G401.6 (cell line): ENCODE measurements around the gene DCBLD2.

Experiments
- FAIRE-seq: peaks from 2 replicates; lab custom pipeline; 2012; peaks lifted over from hg19 to GRCh38; lab: Jason Lieb, UNC

DCBLD2 gene

DNA sequence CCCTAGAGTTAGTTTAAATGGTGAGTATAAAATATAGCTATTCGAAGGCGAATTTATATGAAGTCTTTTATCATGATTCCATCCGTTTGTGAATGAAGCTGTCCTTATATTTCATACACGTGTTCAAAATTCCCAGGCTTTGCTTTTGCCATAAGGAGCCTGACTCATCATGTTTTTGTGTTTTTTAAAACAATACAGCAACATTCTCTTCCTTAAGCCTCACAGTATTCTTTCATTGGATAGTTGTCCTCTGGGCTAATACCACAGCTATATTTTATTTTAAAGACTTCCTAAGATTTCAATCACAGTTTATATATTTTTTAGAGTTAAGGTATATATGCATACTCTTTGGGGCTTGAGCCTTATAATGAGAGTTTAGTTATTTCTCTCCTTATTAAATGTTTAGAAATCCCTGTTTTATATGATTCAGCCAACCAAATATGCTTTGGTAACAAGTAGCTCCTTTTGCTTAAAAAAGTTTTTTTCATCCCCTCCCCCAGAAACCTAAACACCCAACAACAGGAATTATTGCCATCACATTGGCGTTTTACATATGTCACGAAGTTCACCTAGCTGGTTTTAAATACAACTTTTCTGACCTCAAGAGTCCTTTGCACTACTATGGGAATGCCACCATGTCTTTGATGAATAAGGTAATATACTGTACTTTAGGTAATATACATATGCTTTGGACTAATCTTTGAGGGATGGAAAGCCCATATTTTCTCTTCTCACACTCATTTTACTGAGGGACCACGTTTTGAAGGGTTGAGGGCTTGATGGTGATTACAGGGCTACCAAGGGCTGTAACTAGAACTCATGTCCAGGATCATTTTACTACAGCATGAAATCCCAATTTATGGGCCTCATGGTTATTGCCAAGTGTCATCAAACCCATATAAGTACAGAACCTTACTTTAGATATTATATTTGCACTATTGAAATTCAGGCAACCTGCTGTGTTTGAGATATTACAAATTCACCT is 109.9 kb downstream of the DCBLD2 start:
- no peak for FAIRE-seq

DNA sequence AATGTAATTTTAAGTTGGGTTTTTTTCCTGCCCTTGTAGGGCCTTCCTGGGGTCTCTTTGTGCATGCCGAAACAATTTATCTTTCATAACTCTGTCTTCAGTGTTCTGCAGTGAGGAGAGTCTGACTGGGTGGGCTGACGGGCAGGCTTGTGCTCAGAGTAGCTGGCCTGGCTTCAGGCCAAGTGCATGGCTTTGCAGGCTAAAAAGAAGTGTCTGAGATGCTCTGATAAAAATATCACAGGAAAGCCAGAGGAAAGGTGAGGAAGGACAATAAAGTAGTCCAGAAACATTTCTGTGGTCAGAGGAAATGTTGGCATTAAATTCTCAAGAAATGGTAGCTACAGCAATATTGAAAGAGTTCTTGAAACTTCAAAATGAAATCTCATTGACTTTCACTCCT is 112.8 kb downstream of the DCBLD2 start:
- no peak for FAIRE-seq

DNA sequence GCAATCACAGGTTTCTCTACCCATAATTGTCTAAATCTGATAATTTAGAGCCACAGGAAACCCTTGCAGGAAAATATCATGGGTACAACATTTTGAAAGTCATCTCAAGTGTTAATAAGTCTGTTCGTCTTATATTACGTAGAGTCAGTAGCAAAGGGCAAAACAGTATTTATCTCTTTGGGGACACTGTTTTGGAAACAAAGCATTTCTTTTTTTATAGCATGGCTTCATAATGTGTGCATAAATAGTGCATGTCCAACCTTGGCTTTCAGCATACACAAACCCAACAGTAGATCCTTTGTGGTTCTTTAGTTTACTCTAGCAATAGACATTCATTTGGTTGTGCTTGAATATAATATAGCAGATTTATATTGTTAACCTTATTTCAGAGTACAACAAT is 114.3 kb downstream of the DCBLD2 start:
- FAIRE-seq: no peak

DNA sequence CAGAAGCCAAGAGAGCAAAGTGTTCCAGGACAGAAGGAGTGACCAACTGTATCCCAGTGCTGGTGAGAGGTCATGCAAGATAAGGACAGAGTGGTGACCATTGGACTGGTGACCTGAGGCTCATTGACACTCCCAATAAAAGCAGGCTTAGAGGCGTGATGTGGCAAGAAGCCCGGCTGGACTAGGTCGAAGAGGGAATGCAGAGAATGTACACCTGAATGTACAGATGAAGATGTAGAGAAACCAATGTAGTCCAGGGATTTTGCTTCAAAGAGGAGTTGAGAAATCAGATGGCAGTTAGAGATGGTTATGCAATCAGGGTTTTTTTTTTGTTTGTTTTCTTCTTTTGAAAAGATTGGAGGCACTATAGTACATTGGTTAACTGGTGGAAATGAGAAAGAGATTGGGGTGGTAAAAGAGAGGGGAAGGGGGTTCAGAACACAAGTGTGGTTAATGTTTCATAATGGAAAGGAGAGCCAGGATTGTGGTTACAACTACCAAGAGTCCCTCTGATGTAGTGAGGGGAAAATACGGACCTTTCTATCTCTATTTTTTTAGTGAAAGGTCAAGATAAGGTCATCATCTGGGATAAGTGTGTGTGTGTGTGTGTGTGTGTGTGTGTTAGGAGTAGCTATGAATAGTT is 115.0 kb downstream of the DCBLD2 start:
- FAIRE-seq: no peak

DNA sequence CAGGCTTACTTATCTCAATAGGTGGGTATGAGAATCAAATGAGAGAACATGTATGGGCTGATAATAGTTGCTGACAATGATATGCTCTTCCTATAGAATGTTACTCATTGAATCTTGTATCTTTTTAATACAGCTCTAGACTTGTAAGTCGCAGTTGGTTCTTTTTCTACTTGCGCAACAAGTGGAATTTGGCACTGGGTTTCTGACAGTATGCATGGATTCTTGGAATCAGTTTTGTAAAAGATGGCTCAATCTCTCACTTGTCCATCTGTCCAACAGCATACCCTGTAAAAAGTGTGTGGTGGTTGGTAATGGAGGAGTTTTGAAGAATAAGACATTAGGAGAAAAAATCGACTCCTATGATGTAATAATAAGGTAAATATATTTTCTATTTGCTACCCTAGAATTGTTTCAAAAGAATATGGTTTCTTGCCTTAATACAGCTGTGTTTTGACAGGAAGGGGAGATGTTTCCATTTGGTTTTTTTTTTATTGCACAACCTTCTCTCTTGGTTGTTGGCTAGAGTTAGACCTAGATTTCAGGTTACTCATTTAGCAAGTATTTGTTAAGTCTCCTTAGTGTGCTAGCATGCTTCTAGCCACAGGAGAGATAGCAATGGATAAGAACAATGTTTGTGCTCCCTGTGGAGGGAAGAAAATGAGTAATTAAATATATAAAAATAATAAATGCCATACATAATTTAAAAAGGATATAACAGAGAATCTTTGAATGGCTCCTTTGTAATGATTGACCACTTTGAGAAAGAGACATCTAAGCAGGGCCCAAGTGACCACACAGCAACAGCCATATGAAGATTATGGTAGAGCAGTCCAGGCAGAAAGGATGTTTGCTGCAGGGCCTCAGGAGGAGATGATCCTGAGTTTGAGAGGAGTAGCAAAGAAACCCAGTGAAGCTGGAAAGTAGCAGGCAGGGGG is 116.6 kb downstream of the DCBLD2 start:
- no peak for FAIRE-seq

DNA sequence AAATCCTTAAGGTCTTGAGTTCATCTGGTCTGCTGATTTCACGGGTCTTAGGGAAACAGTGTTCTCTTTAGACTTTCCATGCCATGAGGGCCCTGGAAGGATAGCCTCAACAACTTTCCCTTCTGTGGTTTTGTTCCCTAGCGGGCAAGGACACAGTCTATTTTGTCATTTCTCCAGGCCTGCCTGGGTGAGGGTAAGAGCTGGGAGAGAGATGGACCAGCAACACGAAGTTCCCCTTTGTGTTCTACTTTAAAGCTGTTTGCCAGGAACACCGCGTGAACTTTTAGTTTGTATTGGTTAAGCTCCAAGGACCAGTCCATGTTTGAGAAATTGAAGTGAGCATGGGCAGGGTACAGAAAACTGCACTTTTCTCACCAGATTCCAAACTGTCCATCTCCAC is 117.5 kb downstream of the DCBLD2 start:
- no peak for FAIRE-seq

DNA sequence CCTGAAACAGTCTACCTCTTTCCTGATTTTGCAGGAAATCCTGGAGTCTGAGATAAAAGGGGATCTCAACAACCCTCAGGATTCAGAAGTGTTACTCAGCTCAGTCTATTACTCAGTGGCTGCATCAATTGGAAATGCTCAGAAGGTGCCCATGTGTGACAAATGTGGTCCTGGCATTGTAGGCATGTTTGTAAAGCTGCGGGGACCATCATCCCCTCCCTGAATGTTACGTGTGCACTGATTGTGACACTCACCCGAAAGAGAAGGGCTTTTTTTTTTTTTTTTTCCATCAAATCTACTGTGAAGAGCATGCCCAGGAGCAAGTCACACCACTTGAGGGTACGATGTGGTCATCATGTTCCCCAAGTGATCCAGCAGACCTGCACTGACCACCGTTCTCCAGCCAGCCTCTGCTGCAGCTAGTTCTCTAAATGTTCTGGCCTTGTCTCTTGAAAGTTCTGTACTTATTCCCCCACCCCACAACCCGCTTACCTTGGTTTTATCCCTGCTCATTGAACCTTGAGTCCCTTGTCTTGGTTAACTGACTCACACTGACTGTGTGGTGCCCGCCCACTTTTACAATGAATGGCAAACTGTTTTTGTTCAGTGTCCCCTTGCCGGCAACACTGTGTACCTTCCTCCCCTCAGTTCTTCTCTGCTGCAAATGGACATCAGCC is 118.5 kb downstream of the DCBLD2 start:
- FAIRE-seq: no peak

DNA sequence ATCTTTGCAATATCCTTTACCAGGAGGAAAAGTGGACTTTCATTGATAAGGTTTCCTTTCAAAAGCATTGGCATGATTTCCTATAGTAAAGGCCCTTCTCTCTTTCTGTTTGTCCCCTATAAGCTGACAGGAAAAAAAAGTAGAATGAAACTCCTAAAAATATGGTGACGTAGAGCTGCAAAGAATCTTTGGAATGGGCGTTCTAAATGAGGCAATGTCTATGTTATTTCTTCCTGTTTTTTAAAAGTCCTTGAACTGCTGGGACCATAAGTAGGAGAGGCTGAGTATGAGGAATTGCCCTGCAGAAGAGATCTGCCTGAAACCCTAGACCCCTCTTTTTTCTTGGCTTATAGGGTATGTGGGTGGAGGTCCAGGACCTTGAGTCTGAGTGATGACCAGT is 121.2 kb downstream of the DCBLD2 start:
- no peak for FAIRE-seq

DNA sequence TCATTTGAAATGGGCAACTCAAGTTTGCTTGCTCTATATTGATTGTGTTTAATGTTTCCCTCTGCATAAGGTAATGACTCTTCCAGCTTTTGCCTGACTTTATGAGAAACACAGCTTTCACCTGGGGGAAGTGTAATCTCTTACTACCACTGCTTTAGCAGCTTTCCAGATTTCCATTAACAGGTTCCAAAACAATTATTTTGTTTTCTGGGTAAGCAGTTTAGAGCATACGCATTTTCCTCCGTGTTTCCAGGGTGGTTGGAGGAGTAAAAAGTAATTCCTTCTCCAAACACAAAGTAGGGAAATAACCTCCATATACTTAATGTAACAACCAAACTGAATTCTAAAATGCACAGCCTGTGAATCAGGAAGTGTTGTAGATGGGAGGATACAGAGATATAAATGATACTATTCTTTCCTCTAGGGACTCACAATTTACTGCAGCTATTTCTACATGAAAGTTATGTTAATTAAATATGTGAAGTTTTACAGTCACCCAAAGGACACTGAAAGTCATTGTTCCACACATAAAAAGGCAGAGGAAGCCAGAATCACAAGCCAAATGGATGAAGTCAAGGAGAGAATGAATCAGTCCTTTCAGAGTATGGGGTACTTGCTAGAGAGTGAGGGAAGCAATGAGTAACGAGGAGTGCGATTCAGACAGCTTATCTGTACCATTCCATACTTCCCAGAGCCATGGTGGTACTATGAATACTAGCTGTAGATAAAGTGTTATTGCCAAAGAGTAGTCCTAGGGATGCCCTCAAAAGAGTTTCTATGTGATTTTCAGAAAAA is 121.8 kb downstream of the DCBLD2 start:
- FAIRE-seq: no peak

DNA sequence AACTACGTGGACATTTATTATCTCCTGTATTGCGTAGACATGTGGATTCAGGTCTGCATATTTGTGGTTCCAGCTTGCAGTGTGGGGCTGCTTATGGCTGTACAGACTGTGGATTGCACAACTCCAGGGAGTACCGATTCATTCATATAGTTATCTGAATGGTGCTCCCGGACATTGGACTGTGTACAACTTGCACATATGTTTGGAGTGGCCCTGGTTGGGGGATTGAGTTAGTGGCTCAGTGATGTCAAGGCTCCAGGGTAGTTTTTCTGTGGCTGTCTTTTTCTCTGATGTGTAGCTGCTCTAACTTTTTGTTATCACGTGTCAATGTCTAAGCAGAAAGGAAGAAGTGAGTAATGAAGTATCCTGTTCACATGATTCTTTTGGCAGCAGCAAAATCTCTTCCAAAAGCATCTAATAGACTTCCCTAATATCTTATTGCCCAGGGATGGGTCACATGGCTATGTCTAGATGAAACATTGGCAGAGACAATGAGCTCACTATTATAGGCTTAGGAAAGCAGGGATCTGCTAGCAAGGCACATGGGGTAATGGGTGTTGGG is 122.6 kb downstream of the DCBLD2 start:
- no peak for FAIRE-seq

DNA sequence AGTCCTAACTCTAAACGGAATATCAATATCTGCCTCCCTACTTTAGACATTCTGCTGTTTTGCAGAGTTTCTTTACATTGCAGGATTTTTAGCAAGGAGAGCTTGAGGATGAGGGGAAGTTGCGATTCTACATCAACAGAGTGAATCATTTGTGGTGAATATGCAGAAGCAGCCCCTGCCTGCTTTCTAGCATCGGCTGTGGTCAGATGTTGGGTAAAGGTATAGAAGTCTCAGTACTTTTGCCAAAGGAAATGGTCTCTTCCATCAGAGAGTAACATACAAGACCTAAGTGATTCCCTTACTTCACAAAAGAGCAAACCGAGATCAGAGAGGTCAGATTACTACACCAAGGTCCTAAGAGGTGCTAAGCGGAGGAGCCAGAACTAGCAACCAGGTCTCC is 123.1 kb downstream of the DCBLD2 start:
- FAIRE-seq: no peak

DNA sequence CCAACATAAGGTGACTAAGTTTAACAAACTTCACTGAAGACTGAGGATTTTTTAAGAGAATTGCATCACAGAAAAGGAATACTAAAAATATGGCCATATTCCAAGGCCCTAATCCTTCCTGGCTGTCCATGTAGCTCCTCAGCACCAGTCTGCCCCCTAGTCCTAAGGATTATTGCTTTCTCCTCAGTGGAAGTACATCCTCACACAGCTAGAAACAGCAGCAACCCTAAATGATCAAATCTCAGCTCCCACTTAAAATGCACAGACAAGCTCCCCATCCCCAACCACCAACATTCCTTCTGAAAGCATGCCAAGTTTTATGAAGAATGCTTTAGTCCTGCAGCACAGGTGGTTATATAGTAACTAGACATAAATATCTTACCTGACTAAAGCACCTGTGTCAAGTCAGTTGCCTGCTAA is 123.7 kb downstream of the DCBLD2 start:
- no peak for FAIRE-seq

DNA sequence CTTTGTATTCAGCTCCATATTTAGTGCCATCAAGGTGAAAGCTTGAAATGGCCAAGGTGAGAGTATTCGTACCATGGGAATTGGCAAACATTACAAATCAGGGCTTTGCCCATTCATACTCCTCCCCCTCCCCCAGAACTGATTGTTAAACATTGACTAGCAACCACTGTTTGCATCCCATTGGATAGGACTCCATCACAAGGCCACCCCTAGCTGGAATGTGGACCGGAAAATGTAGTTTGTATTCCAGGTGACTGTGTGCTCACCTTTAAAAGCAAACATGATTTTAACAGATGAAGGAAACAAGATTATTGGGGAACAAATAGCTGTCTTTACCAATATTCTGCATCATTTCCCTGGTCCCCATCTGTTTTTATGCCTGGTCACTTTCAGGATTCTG is 124.2 kb downstream of the DCBLD2 start:
- FAIRE-seq: no peak

DNA sequence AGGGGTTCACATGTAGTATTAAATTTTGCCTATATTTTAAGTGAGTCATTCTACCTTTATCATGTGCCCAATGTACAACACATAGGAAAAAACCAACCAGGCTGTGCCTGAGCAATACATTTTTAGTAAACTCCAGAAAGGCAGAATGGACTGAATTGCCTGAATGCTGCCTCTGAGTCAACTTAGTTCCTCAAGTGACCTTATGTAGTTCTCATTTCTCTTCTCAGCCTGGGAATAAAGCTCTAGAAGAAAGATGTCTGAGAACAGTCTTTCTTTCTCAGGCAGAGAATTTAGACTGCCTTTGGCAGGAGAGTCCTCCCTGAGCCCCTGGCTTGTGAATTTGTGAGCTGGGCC is 125.4 kb downstream of the DCBLD2 start:
- no peak for FAIRE-seq

DNA sequence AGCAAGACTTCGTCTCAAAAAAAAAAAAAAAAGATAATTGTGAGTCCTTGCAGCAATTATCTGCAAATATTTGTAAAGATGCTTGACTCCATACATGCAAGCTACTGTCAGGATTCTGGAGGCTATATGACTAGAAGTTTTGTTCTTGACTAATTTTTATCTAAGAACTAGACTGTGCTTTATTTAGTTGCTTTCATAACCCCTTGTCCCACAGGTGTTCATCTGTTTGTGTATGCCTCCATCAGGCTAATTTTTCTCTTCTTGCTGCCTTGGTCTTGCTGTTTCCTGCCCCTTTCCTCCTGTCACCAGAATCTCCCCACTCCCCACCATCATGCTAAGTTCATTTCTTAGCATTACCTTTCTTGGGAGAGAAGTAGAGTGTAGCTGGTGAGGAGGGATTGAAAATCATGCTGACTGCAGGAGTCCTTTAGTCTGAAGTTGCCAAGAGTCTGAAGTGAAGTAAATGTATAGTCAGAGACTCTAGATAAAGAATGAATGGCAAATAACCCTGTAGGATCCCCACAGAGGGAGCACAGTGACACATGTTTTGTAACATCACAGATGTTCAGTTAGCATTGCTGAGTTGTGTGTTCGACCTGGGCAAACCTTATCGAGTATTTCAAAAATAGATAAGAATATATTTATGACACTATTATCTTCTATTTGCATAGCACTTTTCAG is 125.9 kb downstream of the DCBLD2 start:
- FAIRE-seq: no peak

DNA sequence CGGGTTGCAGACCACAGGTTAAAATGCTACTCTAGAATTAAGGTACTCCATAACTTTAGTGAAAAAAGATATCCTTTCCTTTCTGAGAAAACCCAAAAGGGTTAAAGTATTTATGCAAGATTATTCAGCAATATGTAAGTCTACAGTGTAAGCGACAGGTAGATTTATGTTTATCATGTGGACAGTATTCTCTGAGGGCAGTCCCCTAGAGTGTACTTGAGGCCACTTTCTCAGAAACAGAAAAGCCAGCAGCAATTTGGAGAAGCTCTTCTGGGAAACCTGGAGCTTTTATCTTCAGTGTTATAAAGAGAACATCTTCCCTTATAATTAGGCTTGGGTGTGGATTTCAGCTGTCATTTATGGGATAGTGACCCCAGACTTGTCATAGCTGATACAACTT is 129.5 kb downstream of the DCBLD2 start:
- no peak for FAIRE-seq

DNA sequence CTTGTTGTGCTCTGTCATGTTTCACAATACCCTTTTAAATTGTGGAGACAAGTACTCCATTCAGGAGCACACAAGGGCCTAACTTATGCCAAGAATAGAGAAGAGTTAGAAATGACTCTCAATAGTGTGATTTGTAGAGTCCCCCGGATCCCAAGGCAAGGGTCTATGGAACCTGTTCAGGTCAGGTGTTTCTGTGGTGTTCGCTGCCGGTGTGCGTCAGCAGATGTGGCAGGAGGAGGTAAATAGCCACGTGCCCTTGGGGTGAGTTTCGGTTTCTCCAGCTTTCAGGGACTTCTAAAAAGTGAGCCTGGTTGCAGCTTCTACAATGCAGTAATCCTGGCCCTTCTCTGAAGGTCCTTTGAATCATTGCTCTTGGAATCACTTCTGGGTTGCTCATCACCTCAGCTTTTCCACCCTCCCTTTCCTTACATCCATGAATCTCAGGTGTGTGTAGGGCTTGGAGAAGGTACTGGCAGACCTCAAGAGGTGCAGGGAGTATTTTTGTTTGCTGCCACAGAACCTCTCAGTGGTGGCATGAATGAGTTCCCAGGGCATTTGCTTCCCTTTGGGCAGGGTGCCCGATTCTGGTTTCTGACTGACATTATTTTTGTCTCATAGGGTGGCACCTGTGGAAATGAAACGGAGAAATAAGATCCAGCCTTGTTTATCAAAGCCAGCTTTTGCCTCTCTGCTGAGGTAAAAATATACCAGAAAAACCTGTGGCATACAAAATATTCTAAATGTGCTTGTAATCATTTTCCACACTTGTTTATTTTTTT is 131.0 kb downstream of the DCBLD2 start:
- FAIRE-seq: no peak

DNA sequence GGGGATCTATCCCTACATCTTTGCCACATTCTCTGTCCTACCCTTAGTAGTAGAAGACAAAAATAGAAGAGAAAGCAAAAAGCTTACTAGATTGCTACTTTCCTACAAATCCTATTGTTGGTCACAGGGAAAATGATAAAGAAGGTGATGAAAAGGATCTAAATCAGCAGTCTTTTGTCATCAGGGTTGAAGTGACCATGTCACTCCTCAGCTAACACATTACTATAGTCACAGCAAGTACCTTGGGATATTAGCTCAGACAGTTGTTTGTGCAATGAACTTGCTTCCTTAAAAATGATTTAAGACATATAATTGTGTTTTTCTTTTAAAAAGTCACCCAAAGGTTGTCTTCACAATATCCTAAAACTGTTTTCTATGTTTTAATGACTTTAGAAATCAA is 132.0 kb downstream of the DCBLD2 start:
- FAIRE-seq: no peak

DNA sequence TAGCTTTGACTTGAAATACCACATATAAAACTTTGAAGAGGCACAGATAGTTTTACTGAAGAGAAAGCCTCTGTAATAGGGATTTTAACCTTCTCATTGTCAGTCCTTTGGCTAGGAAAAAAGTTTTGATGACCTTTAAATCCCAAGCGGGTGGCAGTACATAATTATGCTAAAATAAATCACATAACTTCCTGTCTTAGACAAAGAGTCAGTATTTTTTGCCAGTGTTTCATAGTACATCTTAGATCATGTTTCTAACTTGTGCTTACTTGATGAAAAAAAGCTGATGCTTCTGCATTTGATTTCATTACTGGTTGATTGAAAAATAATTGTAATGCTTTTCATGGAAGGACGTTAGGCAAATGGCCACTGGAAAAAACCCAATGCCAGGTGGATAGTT is 132.5 kb downstream of the DCBLD2 start:
- FAIRE-seq: no peak

DNA sequence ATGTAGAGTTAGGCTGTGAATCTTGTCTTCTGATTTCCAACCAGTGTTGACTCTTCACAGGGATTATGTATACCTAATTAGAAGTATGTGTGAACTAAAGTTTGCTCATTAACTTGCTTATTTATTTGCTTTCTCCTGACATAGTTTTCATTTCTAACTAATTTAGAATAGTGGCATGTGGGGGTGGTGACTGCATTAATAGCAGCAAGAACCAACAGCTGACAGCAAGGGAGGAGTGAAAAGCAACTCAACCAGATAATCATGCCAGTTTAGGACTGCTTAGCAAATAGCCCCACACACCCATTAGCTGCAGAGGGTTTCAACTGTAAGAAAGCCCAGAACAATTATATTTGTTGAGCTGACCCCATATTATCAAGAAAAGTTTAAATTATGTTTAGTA is 134.6 kb downstream of the DCBLD2 start:
- FAIRE-seq: no peak
